Stimulated activated CD4-positive, alpha-beta T cell treated with anti-CD3 and anti-CD28 coated beads, Interleukin-1b, Interleukin-23, amount 100 ng/mL, for 48 hours (primary cell): ENCODE measurements around the gene SCN1B.
A peak's percentile ranks its signal among the peaks of the same experiment; 100 is the strongest.
"Not testable (repeated sequence)": the region's sequence is repeated elsewhere in the genome, so short reads cannot be mapped to it uniquely, and the experiment has no call there.

ENCODE experiments used
- DNase-seq: peaks from one replicate; pipeline ENCODE4 v3.0.0-alpha.2; 2020

SCN1B gene

DNA sequence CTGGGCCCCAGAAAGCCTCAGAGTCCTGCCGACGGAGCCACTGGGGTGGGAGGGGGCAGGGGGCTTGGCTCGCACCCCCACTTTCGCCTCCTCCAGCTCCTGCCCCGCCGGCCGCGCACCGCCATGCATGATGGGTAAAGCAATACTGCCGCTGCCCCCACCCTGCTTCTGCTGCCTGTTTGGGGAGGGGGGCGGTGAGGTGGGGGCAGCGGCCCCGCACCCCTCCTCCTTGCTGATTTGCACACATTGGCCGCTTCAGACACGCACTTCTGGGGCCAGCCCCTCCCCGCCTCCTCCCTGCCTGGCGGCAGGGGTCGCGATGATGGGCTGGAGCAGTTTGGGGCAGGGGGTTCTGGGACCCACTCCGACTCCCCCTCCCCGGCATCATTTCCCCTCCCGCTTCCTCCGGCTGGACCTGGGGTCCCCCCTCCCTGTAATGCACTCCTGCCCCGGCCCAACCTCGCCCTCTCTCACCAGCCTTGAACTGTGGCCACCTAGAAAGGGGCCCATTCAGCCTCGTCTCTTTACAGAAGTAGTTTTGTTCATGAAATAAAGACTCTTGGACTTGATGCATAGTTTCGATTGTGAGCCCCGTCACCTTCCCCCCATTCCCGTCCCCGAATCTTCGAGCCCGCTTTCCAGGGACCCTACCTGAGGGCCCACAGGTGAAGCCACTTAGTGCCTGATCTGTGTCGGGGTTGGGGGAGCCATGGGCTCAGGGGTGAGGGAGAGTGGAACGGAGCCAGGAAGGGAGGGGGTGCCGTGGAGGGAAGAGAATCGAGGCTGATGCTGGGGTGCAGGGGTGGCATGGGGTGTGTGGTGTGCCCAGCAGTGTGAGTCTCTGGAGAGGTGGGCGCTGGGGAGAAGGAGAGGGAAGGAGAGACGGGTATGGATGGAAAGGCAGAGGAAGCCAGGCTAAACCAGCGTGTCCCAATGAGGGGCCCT is 9.9 kb downstream of the SCN1B start:
- DNase-seq = no peak

DNA sequence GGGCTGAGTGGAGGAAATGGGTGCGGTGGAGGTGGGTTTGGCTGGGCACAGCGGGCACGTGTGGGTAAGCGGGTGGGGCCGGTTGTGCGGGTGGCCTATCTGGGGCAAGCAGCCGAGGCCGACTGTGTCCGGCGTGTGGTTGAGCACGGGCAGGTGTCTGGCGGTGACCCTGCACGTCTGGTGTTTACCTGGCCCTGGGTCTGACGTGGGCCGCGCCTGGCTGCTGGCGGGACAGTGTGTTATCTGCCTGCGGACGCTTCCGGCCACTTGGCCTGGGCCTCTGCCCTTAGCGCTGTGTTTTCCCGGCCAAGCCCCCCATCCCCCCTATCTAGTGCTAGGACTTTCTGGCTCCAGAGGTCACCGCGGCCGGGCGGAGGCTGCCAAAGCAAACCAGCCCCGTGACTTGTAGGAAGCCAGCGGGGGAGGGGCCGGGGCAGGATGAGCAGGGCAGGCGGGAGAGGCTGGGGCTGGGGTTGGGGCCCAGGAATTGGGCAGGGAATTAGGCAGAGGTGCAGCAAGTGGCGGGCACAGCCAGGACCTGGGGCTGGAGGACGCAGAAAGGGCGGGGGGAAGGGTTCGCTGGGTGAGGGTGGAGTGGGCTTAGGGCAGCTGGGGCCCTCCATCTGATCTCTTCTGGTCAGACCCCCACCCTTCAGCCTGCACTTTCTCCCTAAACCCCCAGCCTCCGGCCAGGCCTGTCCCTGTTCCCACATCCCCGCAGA is 10.7 kb downstream of the SCN1B start:
- no peak for DNase-seq

DNA sequence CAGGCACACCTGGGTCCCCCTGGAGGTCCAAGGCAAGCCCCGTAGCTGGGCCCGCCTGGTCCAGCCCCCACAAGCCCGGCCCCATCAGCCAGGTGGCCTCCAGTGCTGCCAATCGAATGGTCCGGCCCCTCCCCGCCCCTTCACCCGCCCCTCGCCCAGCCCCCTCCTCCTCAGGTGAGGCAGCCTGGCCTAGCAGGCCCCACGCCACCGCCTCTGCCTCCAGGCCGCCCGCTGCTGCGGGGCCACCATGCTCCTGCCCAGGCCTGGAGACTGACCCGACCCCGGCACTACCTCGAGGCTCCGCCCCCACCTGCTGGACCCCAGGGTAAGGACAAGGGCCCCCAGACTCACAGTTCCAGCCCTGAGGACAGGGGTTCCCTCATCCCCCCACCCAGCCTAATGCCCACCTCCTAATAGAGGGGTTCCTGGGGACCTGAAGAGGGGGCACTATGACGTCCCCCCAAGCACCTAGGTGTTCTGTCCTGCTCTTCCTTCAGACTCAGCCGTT is 11.3 kb downstream of the SCN1B start, which contains the start of gene HPN:
HPN (plus strand) TSS at position 174 of the 508 bp plus-strand sequence. CDS start 786 bp downstream, outside the sequence.
- DNase-seq = no peak

DNA sequence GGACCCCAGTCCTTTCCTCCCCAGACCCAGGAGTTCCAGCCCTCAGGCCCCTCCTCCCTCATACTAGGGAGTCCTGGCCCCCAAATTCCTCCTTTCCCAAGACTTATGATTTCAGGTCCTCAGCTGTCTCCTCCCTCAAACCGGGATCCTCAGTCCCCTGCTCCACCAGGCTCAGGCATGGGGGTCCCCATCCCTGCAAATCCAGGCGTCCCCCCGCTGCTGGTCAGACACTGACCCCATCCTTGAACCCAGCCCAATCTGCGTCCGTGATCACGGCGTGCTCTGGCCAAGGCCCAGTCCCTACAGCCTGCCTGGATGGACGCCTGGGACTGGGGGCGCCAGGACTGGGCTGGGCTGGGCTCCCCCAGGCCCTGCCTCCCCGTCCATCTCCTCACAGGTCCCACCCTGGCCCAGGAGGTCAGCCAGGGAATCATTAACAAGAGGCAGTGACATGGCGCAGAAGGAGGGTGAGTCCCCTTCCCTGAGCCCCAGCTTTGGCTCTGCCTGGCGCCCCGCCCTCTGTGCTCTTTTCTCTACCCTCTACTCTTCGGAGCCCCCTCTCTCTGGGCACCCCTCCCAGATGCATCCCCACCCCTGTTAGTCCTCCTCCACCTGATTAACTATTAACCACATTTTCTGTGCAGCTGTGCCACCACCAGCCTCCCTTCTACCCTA is 11.9 kb downstream of the SCN1B start:
- DNase-seq = no peak

DNA sequence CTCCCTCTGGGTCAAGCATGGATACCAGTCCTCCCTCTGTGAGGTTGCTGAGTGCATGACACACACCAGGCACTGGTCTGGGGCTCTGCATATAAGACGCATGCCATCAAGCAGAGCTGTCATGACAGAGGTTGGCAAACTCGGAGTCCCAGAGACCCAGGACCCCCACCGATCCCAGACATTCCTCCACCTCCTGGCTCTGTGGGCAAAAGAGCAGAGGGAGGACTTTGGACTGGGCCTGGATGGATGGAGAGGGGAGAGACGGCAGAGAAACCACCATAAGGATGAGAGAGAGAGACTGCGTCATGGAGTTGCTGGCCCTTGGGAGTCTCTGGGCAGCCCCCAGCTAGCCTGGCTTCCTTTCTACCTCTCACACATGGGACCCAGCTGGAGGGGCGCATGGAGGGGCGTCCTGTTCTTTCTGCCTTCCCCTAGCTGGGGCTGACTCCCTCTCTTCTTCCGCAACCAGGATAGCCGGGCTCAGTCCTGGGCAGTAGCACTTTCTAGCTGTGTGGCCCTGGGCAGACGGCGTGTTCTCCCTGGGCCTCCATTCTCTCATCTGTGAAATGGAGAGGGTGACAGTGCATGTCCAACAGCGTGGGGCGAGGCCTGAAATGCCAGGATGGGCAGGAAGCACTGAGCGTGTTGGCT is 12.8 kb downstream of the SCN1B start:
- DNase-seq = no peak

DNA sequence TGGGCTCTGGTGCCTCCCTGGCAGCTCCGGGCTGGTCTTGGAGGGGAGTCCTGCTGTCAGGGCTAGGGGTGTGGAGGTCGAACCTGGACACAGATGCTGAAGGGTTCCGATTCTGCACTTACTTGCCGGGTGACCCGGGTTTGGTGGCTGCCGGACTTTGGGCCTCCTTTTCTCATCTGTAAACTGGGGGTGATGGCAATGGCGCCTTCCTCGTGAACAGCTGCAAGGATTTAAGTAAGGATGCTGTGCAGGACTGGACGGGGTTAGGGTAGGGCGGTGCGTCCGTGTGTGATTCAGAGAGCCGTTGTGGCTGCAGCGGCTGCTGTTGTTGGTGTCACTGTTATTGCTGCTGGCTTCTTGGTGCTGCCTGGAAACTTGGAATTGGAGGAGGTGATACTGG is 13.6 kb downstream of the SCN1B start:
- DNase-seq = no peak

DNA sequence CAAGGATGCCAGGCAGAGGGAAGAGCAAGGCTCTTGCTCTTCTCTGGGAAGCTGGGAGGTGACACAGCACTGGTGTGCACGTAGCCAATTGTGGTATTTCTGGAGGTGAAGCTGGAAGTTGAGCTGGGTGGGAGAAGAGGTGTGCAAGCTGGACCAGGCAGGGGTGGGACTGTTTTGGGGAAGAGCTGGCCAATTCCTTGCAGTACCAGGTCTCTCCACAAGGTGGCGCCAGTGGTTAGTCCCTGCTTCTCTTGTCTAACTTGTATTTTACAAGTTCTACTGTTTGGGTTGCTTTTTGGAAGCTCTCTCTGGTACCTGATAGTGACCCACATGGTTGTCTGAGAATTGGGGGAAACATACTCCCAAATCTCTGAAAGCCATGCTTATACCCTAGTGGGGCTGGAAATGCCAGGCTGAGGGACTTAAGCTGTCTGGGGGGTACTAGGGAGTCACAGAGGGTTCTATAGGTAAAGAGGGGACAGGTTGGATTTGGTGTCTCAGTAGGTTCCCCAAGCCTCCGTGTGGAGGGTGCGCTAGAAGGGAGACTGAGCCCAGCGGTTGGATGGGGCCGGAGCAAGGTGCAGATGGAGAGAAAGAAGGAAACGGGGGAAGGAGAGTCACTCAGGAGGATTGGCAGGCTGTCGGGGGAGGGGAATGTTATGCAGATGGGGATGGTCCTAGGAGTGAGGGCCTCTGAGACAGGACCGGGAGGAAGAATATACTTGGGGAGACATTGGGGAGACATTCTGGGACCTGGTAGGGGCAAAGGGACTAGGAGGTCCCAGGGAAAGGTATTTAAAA is 14.2 kb downstream of the SCN1B start:
- peak; percentile 58 for DNase-seq

DNA sequence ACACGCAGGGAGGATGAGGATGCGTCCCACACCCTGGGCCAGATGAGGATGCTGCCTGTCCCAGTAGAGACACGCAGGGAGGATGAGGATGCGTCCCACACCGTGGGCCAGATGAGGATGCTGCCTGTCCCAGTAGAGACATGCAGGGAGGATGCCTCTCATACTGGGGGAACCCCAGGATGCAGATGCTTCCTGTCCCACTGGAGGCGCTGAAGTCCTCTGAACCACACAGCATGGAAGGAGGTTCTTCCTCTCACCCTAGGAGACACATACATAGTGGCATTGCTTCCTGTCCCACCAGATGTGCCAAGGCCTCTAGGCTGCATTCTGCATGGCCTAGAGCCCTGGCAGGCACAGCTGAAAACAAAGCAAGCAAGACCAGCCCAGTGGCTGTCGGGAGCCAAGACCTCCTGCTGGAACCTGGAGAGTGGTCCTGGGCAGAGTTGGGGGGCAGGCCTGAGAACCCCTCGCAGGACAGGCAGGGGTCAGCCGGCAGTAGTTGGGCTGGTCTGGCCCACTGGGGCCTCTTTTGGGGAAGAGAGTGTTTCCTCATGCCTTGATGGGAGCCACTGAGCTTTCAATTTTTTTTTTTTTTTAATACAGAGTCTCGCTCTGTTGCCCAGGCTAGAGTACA is 15.5 kb downstream of the SCN1B start:
- DNase-seq = peak; percentile 54

DNA sequence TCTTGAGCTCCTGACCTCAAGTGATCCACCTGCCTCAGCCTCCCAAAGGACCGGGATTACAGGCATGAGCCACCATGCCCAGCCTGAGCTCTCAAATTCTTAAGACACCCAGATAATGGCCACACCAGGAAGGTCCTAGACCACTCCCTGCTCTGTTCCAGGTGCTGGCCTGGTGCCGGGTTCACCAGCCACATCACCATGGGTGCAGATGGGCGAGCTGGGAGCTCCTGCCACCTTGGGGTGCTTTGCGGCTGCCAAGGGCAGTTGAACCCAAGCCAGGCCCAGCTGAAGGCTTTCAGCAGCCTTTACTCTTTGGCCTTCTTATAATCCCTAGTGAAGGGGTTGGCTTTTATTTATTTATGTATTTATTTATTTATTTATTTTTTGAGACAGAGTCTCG is 16.2 kb downstream of the SCN1B start:
- DNase-seq = no peak

DNA sequence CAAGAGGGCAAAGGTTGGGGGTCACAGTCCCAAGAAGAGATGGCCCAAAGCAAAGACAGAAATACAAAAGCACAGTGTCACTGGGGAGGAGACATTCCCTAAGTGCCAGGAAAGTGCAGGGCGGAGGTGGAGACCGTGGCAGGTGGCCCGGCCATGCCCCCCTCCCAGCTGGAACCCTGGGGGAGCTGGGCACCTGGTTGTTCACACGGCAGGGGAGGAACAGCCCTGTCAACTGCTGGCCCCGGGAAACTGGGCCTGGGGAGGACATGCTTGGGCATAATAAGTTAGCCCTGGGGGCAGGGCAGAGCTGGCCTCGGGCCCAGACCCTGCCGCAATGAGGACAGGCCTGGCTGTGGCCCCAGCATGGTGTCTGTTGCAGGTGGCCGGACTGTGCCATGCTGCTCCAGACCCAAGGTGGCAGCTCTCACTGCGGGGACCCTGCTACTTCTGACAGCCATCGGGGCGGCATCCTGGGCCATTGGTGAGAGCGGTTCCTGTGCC is 18.7 kb downstream of the SCN1B start:
- DNase-seq = no peak

DNA sequence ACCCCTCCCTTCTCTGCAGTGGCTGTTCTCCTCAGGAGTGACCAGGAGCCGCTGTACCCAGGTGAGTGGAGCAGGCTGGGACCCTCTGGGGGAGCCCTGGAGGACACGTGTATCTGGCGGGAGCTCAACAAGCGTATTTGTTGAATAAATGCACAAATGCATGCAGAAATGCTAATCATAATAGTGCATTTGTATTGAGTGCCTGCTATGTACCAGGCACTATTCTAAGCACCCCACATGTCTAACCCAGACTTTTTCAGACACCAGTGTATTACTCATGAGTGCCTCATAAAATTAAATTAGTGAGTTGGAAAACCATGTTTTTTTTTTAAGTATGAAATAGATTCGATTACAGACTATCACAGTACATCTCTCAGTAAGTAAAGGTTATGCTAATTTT is 19.2 kb downstream of the SCN1B start:
- DNase-seq = no peak

DNA sequence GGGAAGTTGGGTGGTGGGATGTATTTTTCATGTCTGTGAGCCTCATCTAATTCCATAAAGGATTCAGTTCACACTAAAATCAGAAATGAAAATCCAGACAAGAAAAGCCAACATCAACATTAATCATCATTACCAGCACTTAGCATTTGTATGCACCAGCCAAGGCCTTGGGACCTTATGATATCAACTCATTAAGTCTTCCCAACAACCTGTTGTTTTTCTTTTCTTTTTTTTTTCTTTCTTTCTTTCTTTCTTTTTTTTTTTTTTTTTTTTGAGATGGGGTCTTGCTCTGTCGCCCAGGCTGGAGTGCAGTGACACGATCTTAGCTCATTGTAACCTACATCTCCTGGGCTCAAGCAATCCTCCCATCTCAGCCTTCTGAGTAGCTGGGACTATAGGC is 20.4 kb downstream of the SCN1B start:
- DNase-seq = not testable (repeated sequence)

DNA sequence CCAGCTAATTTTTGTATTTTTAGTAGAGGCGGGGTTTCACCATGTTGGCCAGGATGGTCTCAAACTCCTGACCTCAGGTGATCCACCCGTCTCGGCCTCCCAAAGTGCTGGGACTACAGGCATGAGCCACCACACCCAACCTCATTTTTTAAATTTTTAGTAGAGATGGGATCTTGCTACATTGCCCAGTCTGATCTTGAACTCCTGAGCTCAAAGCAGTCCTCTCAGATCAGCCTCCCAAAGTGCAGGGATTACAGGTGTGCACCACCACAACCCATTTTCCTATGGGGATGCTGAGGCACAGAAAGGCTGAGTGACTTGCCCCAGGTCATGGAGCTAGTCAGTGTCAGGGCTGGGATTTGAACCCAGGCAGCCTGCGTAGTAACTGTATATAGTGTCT is 21.0 kb downstream of the SCN1B start:
- not testable (repeated sequence) for DNase-seq

DNA sequence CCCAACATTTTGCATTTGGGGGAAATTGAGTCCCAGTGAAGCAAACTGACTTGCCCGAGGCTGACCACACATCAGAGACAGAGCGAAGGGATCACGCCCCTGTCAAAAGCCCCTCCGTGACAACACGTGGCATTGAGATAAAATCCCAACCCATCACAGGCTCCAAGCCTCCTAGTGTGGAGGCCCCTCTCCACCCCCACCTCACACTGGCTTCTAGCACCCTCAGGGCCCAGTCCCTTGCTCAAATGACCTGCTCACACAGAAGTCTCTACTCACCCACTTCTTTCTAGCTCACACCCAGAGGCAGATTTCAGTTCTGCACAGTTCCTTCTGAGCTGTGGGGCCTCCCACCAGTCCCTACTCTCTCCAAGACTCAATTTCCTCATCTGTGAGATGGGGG is 21.5 kb downstream of the SCN1B start:
- no peak for DNase-seq

DNA sequence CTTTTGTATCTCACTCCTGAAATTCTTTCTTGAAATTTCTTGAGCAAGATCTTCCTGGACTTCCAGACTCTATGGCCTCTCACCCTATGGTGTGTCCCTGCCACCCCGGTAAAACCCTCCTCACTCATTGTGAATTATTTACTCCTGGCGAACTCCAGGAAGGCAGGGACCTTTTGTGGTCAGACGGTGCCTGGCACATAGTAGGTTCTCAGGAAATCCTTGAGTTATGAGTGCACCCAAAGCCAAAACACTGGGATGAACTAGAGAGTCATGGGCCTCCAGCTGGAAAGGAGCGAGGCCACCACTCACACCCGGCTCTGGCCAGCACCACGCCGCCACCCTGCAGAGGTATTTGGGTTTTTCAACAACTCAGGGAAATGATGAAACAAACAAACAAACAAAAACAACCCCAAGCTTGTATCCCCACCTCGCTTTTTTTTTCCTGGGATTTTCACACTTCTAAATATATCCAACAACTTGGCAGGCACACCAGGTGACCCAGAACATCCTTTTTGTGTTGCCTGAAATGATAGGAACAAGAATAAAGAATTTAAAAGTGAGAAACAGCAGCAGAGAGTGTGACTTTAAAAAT is 22.4 kb downstream of the SCN1B start:
- DNase-seq = no peak

DNA sequence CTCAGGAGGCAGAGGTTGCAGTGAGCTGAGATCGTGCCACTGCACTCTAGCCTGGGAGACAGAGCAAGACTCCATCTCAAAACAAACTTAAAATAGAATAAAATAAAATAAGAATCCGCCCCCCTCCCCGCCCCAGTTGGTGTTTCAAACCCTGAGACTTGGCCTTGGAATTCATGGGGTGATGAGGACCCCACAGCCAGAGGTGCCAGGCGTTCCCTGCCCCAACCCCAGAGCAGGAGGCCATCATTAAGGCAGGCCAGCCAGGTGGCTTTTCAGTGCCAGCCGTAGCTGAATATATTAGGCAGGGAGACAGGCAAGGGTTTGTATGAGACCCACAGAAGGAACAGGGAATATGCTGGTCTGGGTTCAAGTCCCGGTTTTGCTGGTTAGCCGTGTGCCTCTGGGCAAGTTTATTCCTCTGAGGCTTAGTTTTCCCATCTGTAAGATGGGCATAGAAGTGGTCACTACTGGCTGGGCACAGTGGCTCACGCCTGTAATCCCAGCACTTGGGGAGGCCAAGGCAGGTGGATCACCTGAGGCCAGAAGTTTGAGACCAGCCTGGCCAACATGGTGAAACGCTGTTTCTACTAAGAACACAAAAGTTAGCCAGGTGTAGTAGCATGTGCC is 23.5 kb downstream of the SCN1B start:
- DNase-seq = no peak

DNA sequence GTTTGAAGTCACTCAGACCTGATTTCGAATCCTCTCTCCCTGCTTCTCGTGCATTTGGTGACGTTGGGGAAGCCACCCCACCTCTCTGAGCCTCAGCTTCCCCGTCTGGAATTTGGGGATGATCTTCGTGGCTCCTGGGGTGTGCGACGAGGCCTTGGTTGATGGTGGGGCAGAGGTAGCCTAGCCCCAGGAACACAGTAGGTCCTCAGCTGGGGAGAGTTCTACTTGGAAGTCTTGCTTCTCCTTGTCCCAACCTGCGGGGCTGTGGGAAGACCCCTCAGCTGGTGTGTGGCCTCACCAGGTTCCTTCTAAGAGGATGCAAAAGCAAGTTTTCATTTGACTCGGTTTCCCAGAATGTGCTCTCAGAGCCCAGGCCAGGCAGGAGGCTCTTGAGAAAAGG is 24.4 kb downstream of the SCN1B start:
- no peak for DNase-seq

DNA sequence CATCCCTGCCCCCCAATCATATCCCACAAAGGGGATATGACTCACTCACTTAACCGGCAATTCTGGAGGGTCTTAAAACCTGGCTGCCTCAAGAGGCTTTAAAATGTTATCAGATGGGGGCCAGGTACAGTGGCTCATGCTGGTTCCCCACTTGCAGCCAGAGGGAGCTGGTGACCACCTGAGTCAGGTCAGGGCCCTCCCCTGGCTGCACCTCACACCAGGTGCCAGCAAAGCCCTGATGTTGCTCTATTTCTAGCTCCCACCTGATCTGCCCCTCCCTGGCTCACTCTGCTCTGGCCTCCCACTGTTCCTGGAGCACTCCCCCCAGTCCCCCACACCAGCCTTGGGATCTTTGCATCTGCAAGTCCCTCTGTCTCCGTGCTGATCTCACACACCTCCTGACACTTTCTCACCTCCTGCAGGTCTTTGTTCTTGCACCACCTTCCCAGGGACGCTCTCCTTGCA is 25.5 kb downstream of the SCN1B start:
- DNase-seq = no peak

DNA sequence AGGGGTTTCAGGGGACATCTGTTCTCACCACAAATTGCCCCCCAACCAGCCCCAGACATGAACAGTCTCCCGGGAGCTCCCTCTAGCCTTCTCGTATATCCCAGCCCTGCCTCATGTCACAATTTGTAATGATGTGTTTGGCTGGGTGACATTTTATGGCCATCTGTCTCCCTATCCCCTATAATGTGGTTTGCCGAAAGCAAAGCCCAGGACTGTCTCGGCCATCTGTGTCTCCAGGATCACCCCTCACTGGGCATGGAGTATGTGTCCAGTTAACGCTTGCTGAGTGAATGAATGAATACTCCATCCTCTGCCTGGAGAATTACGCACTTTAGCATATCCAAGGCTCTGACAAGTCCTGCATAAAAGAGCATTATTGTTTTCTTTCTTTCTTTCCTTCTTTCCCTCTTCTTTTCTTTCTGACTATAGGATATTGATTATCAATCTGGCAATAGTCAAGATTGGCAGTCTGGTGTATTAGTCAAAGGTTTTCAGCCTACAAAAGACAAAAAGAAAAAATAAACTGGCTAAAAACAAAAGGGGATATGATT is 26.3 kb downstream of the SCN1B start:
- no peak for DNase-seq

DNA sequence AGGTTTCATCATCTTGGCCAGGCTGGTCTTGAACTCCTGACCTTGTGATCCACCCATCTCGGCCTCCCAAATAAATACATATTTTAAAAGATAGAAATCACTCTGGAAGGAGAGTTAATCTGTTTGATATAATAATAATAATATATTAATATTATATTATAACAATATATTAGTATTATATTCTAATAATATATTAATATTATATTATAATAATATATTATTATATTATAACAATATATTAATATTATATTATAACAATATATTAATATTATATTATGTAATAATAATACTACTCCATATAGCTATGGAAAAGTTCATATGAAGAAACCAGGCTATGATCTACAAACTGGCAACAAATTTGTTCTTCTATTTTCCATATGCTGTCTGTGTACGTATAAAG is 28.1 kb downstream of the SCN1B start:
- no peak for DNase-seq
